DOHH2 (cell line): ENCODE data around the gene PPY.

Source experiments
- H3F3A ChIP-seq: fragments of 200-600 bp; sonication (generic), shearing (Covaris generic); 2 replicates; pipeline ENCODE4 v1.6.0; 2016; ENCODE audit warnings: antibody characterized with exemption, mild to moderate bottlenecking; ENCODE audit not compliant: control insufficient read depth, insufficient read depth
- H3K27ac ChIP-seq: fragments of 200-600 bp; sonication (generic); 2 replicates; pipeline ENCODE4 v1.5.1; 2014; ENCODE audit warnings: low read depth, mild to moderate bottlenecking, low read length, moderate library complexity
- H3K27me3 ChIP-seq: fragments of 200-600 bp; sonication (generic); 2 replicates; pipeline ENCODE4 v1.6.1; 2014; ENCODE audit warnings: mild to moderate bottlenecking, low read length, mixed read lengths; ENCODE audit not compliant: control insufficient read depth
- H3K36me3 ChIP-seq: fragments of 200-600 bp; sonication (generic); 2 replicates; pipeline ENCODE4 v1.6.1; 2014; ENCODE audit warnings: mild to moderate bottlenecking, low read length, moderate library complexity, mixed read lengths; ENCODE audit not compliant: control insufficient read depth
- H3K4me1 ChIP-seq: fragments of 200-600 bp; sonication (generic); 2 replicates; pipeline ENCODE4 v1.6.1; 2014; ENCODE audit warnings: mild to moderate bottlenecking, low read length, mixed read lengths; ENCODE audit not compliant: control insufficient read depth
- H3K4me2 ChIP-seq: fragments of 200-600 bp; sonication (generic); 2 replicates; pipeline ENCODE4 v1.6.0; 2014; ENCODE audit warnings: mild to moderate bottlenecking, low read length, moderate library complexity
- H3K4me3 ChIP-seq: fragments of 200-600 bp; sonication (generic); 2 replicates; pipeline ENCODE4 v1.5.1; 2014; ENCODE audit warnings: mild to moderate bottlenecking, low read length, mixed read lengths
- H3K79me2 ChIP-seq: fragments of 200-600 bp; sonication (generic); 2 replicates; pipeline ENCODE4 v1.6.1; 2014; ENCODE audit warnings: mild to moderate bottlenecking, low read length, mixed read lengths; ENCODE audit not compliant: control insufficient read depth
- H3K9me2 ChIP-seq: fragments of 200-600 bp; sonication (generic); replicated peaks from 2 replicates; pipeline ENCODE4 v1.6.1; 2014; ENCODE audit warnings: mild to moderate bottlenecking, low read length, mixed read lengths; ENCODE audit not compliant: control insufficient read depth
- H3K9me3 ChIP-seq: fragments of 200-600 bp; sonication (generic); 2 replicates; pipeline ENCODE4 v1.6.1; 2014; ENCODE audit warnings: antibody characterized with exemption, low read length, mixed read lengths; ENCODE audit not compliant: control insufficient read depth, insufficient read depth
- H4K20me1 ChIP-seq: fragments of 200-600 bp; sonication (generic); 2 replicates; pipeline ENCODE4 v1.6.0; 2014; ENCODE audit warnings: low read depth, mild to moderate bottlenecking, antibody characterized with exemption, low read length, moderate library complexity; ENCODE audit not compliant: control insufficient read depth, insufficient read depth
- CTCF ChIP-seq: fragments of 200-600 bp; sonication (generic); IDR thresholded peaks from one replicate; pipeline ENCODE4 v1.5.1; 2014; ENCODE audit warnings: antibody characterized with exemption, mild to moderate bottlenecking, low read depth, low read length; ENCODE audit not compliant: poor library complexity, severe bottlenecking
- EZH2phosphoT487 ChIP-seq: fragments of 200-600 bp; sonication (generic); IDR thresholded peaks from 2 replicates; pipeline ENCODE4 v1.6.1; 2017; ENCODE audit warnings: borderline replicate concordance, mild to moderate bottlenecking, antibody characterized with exemption, low read length, moderate library complexity, mixed read lengths

Gene PPY

DNA sequence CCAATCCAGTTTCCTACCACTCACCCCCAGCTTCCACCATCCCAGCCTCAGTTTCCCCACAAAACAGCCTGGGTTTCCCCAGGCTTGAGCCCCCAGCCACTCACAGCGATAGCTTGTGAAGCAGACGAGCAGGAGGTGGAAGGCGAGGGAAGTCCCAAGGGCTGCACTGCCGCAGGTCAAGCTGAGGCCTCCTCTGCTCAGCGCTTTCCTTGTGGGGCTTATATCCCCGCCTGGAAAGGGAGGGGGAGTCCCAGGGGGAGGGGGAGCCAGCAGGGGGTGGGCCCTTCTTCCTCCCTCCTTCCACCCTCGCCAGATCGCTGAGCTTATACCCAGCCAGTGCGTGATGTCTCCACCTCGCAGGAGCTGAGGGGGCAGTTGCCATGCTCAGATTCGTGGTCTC lies 11.5 kb upstream of the PPY start, which contains the start of gene PYY:
TSS of gene PYY (minus strand) at position 195 of the 400 bp plus-strand sequence. CDS start 457 bp downstream, outside the sequence.
- TF ChIP-seq EZH2phosphoT487 (no peak), CTCF (no peak)
- H3K27ac ChIP-seq: no peak within 1 kb of the TSS
- no peak within 1 kb of the TSS for H3K4me2 ChIP-seq
- H3F3A ChIP-seq: no peaks in the 10 kb centered on the region
- H3K9me2 ChIP-seq: no peaks in the 10 kb centered on the region
- H3K36me3 ChIP-seq: no peaks in the 10 kb centered on the region
- no peaks in the 10 kb centered on the region for H3K79me2 ChIP-seq
- H3K27me3 ChIP-seq: no peaks in the 10 kb centered on the region
- H3K4me3 ChIP-seq: no peak within 1 kb of the TSS
- H3K4me1 ChIP-seq: no peaks in the 10 kb centered on the region
- H4K20me1 ChIP-seq: no peaks in the 10 kb centered on the region
- no peaks in the 10 kb centered on the region for H3K9me3 ChIP-seq

DNA sequence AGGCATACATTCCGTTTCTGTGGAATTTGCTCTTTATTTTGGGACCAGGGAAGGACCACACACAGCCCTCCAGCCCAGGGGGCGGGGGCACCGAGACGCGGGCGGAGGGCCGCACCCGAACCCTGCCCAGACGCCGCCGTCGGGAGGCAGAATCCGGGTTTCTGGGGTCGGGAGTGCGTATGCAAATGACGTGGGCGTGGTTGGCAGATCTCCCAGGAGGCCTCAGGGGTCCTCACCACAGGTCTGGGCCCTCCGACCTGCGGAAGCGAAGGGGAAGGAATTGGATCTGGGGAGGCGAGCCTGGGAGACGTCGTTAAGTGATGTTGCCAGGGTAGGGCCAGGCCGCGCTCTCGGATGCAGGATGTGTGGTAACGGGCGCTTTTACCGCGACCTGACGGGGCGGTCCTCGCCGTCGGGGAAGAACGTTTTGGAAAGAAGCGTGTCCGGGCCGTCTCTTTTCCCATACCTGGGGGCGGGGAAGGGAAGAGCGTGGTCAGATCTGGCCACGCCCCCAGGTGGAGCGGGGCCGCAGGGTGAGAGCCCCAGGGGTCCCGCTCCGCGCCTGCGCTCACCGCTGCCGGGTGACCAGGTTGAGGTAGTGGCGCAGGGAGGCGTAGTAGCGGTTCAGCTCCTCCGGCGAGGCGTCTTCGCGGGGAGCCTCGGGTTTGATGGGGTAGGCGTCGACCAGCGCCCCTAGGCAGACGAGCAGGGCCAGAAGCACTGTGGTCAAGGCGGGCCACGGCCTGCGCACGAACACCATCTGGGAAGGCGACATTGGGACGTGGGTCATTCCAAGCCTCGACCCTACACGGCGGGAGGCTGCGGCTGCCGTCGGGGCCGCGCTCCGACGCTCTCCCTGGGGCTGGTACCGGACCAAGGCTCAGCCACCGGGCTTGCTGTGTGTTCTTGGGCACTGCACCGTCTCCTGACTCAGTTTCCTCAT lies 10.7 kb upstream of the PPY start:
- H3F3A ChIP-seq: no peaks in the 10 kb centered on the region
- no peaks in the 10 kb centered on the region for H3K79me2 ChIP-seq
- H3K27ac ChIP-seq: no peak overlapping the region
- H4K20me1 ChIP-seq: no peaks in the 10 kb centered on the region
- no peak overlapping the region for H3K4me3 ChIP-seq
- no peaks in the 10 kb centered on the region for H3K27me3 ChIP-seq
- H3K9me3 ChIP-seq: no peaks in the 10 kb centered on the region
- no peaks in the 10 kb centered on the region for H3K4me1 ChIP-seq
- H3K36me3 ChIP-seq: no peaks in the 10 kb centered on the region
- no peak overlapping the region for H3K4me2 ChIP-seq
- no peaks in the 10 kb centered on the region for H3K9me2 ChIP-seq
- TF ChIP-seq CTCF (no peak), EZH2phosphoT487 (no peak)

DNA sequence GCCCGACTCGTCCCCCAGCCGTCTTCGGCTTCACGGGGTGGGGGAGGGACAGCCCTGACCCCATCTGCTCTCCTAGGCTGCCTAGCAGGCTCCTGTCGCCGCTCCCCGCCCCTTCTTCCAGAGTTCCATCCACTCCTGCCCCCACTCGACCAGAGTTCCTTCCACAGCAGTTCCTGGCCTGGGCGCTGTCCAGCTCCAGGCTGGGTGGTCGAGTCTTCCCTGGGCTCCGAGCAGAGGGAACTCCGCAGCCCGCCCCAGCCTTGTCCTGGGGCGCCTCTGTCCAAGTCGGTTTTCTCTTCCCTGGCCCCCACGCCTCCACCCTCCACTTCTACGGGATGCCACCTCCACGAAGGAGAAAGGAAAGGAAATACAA lies 10.1 kb upstream of the PPY start:
- Histone ChIP-seq H3K9me3 (no peaks in the 10 kb centered on the region), H3F3A (no peaks in the 10 kb centered on the region), H3K4me2 (no peak overlapping the region), H3K36me3 (no peaks in the 10 kb centered on the region), H3K4me1 (no peaks in the 10 kb centered on the region), H4K20me1 (no peaks in the 10 kb centered on the region), H3K9me2 (no peaks in the 10 kb centered on the region), H3K27me3 (no peaks in the 10 kb centered on the region), H3K27ac (no peak overlapping the region), H3K4me3 (no peak overlapping the region), H3K79me2 (no peaks in the 10 kb centered on the region)
- TF ChIP-seq EZH2phosphoT487: no peak
- no peak for TF ChIP-seq CTCF
